GM23338 (cell line): ENCODE results near the gene SEC24C. TPM values are rescaled to one million over a fixed set of nuclear protein-coding genes. Genes with fewer than 3 reads are reported as not detected.

Experiments used
- ATAC-seq: fragments of 200-7000 bp; cut with Tn5 transposase; 3 replicates; pipeline ENCODE4 v1.9.1; 2020
- DNase-seq: peaks from one replicate; pipeline ENCODE4 v3.0.0-alpha.2; 2015; ENCODE audit warnings: low spot score
- H2AFZ ChIP-seq: fragments of 200-600 bp; sonication (generic); 2 replicates; pipeline ENCODE4 v1.8.0; 2016; ENCODE audit warnings: antibody characterized with exemption, mild to moderate bottlenecking, moderate library complexity
- H3F3A ChIP-seq: fragments of 200-600 bp; sonication (generic); replicated peaks from 2 replicates; pipeline ENCODE4 v1.8.0; 2017; ENCODE audit warnings: antibody characterized with exemption, mixed run types, low read depth
- H3K27ac ChIP-seq: fragments of 200-600 bp; sonication (generic); 2 replicates; pipeline ENCODE4 v1.6.1; 2016; ENCODE audit warnings: low read depth
- H3K27me3 ChIP-seq: fragments of 200-600 bp; sonication (generic); 2 replicates; pipeline ENCODE4 v1.8.0; 2016; ENCODE audit warnings: mild to moderate bottlenecking, mixed run types, moderate library complexity; ENCODE audit not compliant: insufficient read depth
- H3K36me3 ChIP-seq: fragments of 200-600 bp; sonication (generic); 2 replicates; pipeline ENCODE4 v1.8.0; 2016; ENCODE audit warnings: mild to moderate bottlenecking; ENCODE audit not compliant: insufficient read depth
- H3K4me1 ChIP-seq: fragments of 200-600 bp; sonication (generic); 2 replicates; pipeline ENCODE4 v1.8.0; 2016; ENCODE audit warnings: mild to moderate bottlenecking, moderate library complexity; ENCODE audit not compliant: insufficient read depth
- H3K4me2 ChIP-seq: fragments of 200-600 bp; sonication (generic); 2 replicates; pipeline ENCODE4 v1.7.1; 2017; ENCODE audit warnings: mixed run types
- H3K4me3 ChIP-seq: fragments of 200-600 bp; sonication (generic); 2 replicates; pipeline ENCODE4 v1.6.1; 2016; ENCODE audit warnings: mixed run types
- H3K79me2 ChIP-seq: fragments of 200-600 bp; sonication (generic); replicated peaks from 2 replicates; pipeline ENCODE4 v1.8.0; 2017; ENCODE audit warnings: mild to moderate bottlenecking; ENCODE audit not compliant: insufficient read depth
- H3K9me2 ChIP-seq: fragments of 200-600 bp; sonication (generic); 2 replicates; pipeline ENCODE4 v1.8.0; 2017; ENCODE audit not compliant: insufficient read depth
- H4K20me1 ChIP-seq: fragments of 200-600 bp; sonication (generic); replicated peaks from 2 replicates; pipeline ENCODE4 v1.8.0; 2017; ENCODE audit warnings: mild to moderate bottlenecking; ENCODE audit not compliant: insufficient read depth
- H3K27ac Mint-ChIP-seq: 2 replicates; pipeline ENCODE4 v1.8.0; 2020; ENCODE audit warnings: inconsistent platforms, mild to moderate bottlenecking, moderate library complexity, mixed read lengths
- H3K27me3 Mint-ChIP-seq: 3 replicates; pipeline ENCODE4 v1.8.0; 2022; ENCODE audit warnings: low read depth, mild to moderate bottlenecking, moderate library complexity, mixed read lengths, inconsistent platforms; ENCODE audit not compliant: insufficient read depth, poor library complexity
- H3K36me3 Mint-ChIP-seq: 3 replicates; pipeline ENCODE4 v1.8.0; 2021; ENCODE audit warnings: low read depth, mild to moderate bottlenecking, inconsistent platforms, moderate library complexity, mixed read lengths
- H3K4me1 Mint-ChIP-seq: 3 replicates; pipeline ENCODE4 v1.8.0; 2020; ENCODE audit warnings: mild to moderate bottlenecking, inconsistent platforms, mixed read lengths
- H3K4me3 Mint-ChIP-seq: 3 replicates; pipeline ENCODE4 v1.8.0; 2021; ENCODE audit warnings: moderate library complexity, mild to moderate bottlenecking, inconsistent platforms, mixed read lengths
- H3K9me3 Mint-ChIP-seq: 3 replicates; pipeline ENCODE4 v1.8.0; 2020; ENCODE audit warnings: moderate library complexity, mild to moderate bottlenecking, inconsistent platforms, mixed read lengths
- CREB1 ChIP-seq: fragments of 250-450 bp; sonication (Bioruptor Pico); IDR thresholded peaks from 2 replicates; pipeline ENCODE4 v1.5.0; 2020; ENCODE audit warnings: low read depth, mild to moderate bottlenecking, moderate library complexity
- CTCF ChIP-seq, 2 experiments: fragments of 200-600 bp in 1 of 2; sonication (generic) in 1 of 2; conservative IDR thresholded peaks; 2 replicates each; pipeline versions ENCODE4 v1.5.1 to v1.6.1; 2016 to 2017; ENCODE audit warnings: antibody characterized with exemption in 2 of 2, low read depth in 2 of 2, mild to moderate bottlenecking in 2 of 2, moderate library complexity in 1 of 2
- ETS1 ChIP-seq: IDR thresholded peaks from 2 replicates; pipeline ENCODE4 v1.6.1; 2016; ENCODE audit warnings: antibody characterized with exemption
- EZH2 ChIP-seq: fragments of 200-600 bp; sonication (generic); IDR thresholded peaks from one replicate; pipeline ENCODE4 v1.8.0; 2017; ENCODE audit warnings: antibody characterized with exemption, mild to moderate bottlenecking, low read depth; ENCODE audit not compliant: unreplicated experiment
- EZH2phosphoT487 ChIP-seq: fragments of 200-600 bp; sonication (generic); IDR thresholded peaks from one replicate; pipeline ENCODE4 v1.8.1; 2018; ENCODE audit warnings: antibody characterized with exemption; ENCODE audit not compliant: unreplicated experiment
- JUNB ChIP-seq: IDR thresholded peaks from one replicate; pipeline ENCODE4 v1.6.1; 2016; ENCODE audit warnings: antibody characterized with exemption; ENCODE audit not compliant: unreplicated experiment
- NANOG ChIP-seq: IDR thresholded peaks from 2 replicates; pipeline ENCODE4 v1.6.1; 2016; ENCODE audit warnings: antibody characterized with exemption, borderline replicate concordance
- POLR2AphosphoS5 ChIP-seq: IDR thresholded peaks from 2 replicates; pipeline ENCODE4 v1.6.1; 2016; ENCODE audit warnings: antibody characterized with exemption, low read depth
- REST ChIP-seq: IDR thresholded peaks from one replicate; pipeline ENCODE4 v1.6.1; 2018; ENCODE audit warnings: antibody characterized with exemption; ENCODE audit not compliant: unreplicated experiment
- STAT1 ChIP-seq: IDR thresholded peaks from one replicate; pipeline ENCODE4 v1.6.1; 2016; ENCODE audit warnings: antibody characterized with exemption; ENCODE audit not compliant: unreplicated experiment
- ZNF114 ChIP-seq: fragments of 250-450 bp; sonication (Bioruptor Pico); IDR thresholded peaks from 2 replicates; pipeline ENCODE4 v1.5.0; 2020; ENCODE audit warnings: mild to moderate bottlenecking, moderate library complexity
- ZNF331 ChIP-seq: fragments of 250-450 bp; sonication (Bioruptor Pico); IDR thresholded peaks from 2 replicates; pipeline ENCODE4 v1.5.0; 2020; ENCODE audit warnings: low read depth, mild to moderate bottlenecking, moderate library complexity
- ZNF462 ChIP-seq: fragments of 250-450 bp; sonication (Bioruptor Pico); IDR thresholded peaks from 2 replicates; pipeline ENCODE4 v1.5.0; 2020; ENCODE audit warnings: mild to moderate bottlenecking, moderate library complexity
- polyA plus RNA-seq: library from polyadenylated mRNA; unstranded; fragments of >200 nt; fragmentation: Nextera tagmentation; extraction: Ambion mirVana; gene quantifications from 2 replicates; pipeline ENCODE4 v1.2.1, GENCODE V29; 2016
- total RNA-seq: library from RNA; depleted of rRNA; stranded (reverse); fragments of >200 nt; shearing (Covaris generic); gene quantifications from 2 replicates; pipeline ENCODE4 v1.2.3, GENCODE V29; 2014

The SEC24C gene
- total and polyA plus RNA-seq, 2 experiments from 2014 or later, result 16.9 to 64.2 TPM

- Histone ChIP-seq H3F3A (0 out of 2 replicates have a peak, but pooled peaks cover 13% of the 10 kb centered on the region), H3K9me2 (no peaks in the 10 kb centered on the region), H3K4me3 (no peak overlapping the region), H4K20me1 (peaks cover 12% of the 10 kb centered on the region), H3K36me3 (no peaks in the 10 kb centered on the region; the same call in 1 of the 2 replicates), H3K4me2 (no peak overlapping the region), H3K79me2 (no peaks in the 10 kb centered on the region), H3K27ac (no peak overlapping the region), H3K27me3 (no peaks in the 10 kb centered on the region), H2AFZ (no peak overlapping the region), H3K4me1 (peaks cover 7% of the 10 kb centered on the region)
- Mint-ChIP-seq H3K27ac (no peak overlapping the region), H3K36me3 (peaks cover 22% of the 10 kb centered on the region), H3K27me3 (peaks cover 16% of the 10 kb centered on the region), H3K4me1 (peaks cover 17% of the 10 kb centered on the region), H3K9me3 (no peaks in the 10 kb centered on the region), H3K4me3 (no peak overlapping the region)
- DNase-seq (no peak), ATAC-seq (no peak)
- TF ChIP-seq CREB1, result no peak
- TF ChIP-seq JUNB, result no peak
- TF ChIP-seq ZNF462, result no peak
- no peak for TF ChIP-seq NANOG
- TF ChIP-seq REST, result no peak
- TF ChIP-seq EZH2phosphoT487, result no peak
- no peak for TF ChIP-seq ZNF114 (CRISPR knock-in tag)
- no peak for TF ChIP-seq ZNF331
- no peak for TF ChIP-seq EZH2
- TF ChIP-seq ETS1, result no peak
- TF ChIP-seq CTCF (conservative IDR thresholded peaks at IDR 0.05; ENCODE audit: low read depth in 2 of 2), result no peak
- no peak for TF ChIP-seq STAT1
- no peak for TF ChIP-seq POLR2AphosphoS5
Observed at GRCh38 chr10:73814276-73814895, 70.2 kb downstream of the SEC24C start.
